Stomach smooth muscle (tissue), 2 donors: ENCODE measurements around the gene ATP1B3.
"Not testable (repeated sequence)": the region's sequence is repeated elsewhere in the genome, so short reads cannot be mapped to it uniquely, and the experiment has no call there.

ENCODE experiments used
- H3K27ac ChIP-seq: one replicate; pipeline ENCODE4 v1.7.0; 2013; ENCODE audit warnings: mild to moderate bottlenecking, low read length, inconsistent platforms
- H3K27me3 ChIP-seq, 2 donors: one replicate each; pipeline ENCODE4 v1.7.0; 2013; ENCODE audit warnings: low read length in 2 of 2; ENCODE audit not compliant: insufficient read depth in 2 of 2, control insufficient read depth in 1 of 2
- H3K36me3 ChIP-seq, 2 donors: one replicate each; pipeline ENCODE4 v1.7.0; 2013; ENCODE audit warnings: low read length in 2 of 2; ENCODE audit not compliant: control insufficient read depth in 2 of 2, insufficient read depth in 2 of 2
- H3K4me1 ChIP-seq: one replicate; pipeline ENCODE4 v1.7.0; 2013; ENCODE audit warnings: low read length; ENCODE audit not compliant: control insufficient read depth, insufficient read depth
- H3K4me3 ChIP-seq, 2 donors: one replicate each; pipeline ENCODE4 v1.7.0; 2013; ENCODE audit warnings: low read length in 2 of 2
- H3K9ac ChIP-seq, 2 donors: one replicate each; pipeline ENCODE4 v1.7.0; 2013; ENCODE audit warnings: low read length in 2 of 2, mild to moderate bottlenecking in 1 of 2
- H3K9me3 ChIP-seq, 2 donors: one replicate each; pipeline ENCODE4 v1.7.0; 2013; ENCODE audit warnings: low read length in 2 of 2; ENCODE audit not compliant: control insufficient read depth in 2 of 2
- donor health status: healthy.
- donor health status: Pancreatic carcinoma.

The ATP1B3 gene

GRCh38 chr3:141845407-141846049 is 30.9 kb upstream of the ATP1B3 start:
- no peak overlapping the region for H3K27ac ChIP-seq
- no peaks in the 10 kb centered on the region for H3K4me1 ChIP-seq
- H3K36me3 ChIP-seq, result no peaks in the 10 kb centered on the region
- H3K9me3 ChIP-seq, result peaks cover 0 to 5% of the 10 kb centered on the region in 2 donors
- H3K9ac ChIP-seq, result no peak overlapping the region
- no peaks in the 10 kb centered on the region for H3K27me3 ChIP-seq
- no peak overlapping the region for H3K4me3 ChIP-seq

GRCh38 chr3:141846050-141846433 is 30.4 kb upstream of the ATP1B3 start:
- H3K27ac ChIP-seq, result no peak overlapping the region

GRCh38 chr3:141848159-141848748 is 28.2 kb upstream of the ATP1B3 start:
- H3K9ac ChIP-seq, H3K4me3 ChIP-seq, H3K27me3 ChIP-seq, H3K9me3 ChIP-seq, H3K4me1 ChIP-seq, H3K36me3 ChIP-seq, H3K27ac ChIP-seq: not testable (repeated sequence)

More at GRCh38 chr3:141846050-141846433, 30.4 kb upstream of the ATP1B3 start:
- no peak overlapping the region for H3K4me3 ChIP-seq
- peaks cover 0 to 5% of the 10 kb centered on the region in 2 donors for H3K9me3 ChIP-seq
- no peak overlapping the region for H3K9ac ChIP-seq
- no peaks in the 10 kb centered on the region for H3K4me1 ChIP-seq
- no peaks in the 10 kb centered on the region for H3K36me3 ChIP-seq
- no peaks in the 10 kb centered on the region for H3K27me3 ChIP-seq

- Histone ChIP-seq H3K4me3 (no peak overlapping the region), H3K4me1 (no peaks in the 10 kb centered on the region), H3K9ac (no peak overlapping the region), H3K9me3 (peaks cover 0 to 5% of the 10 kb centered on the region in 2 donors), H3K36me3 (no peaks in the 10 kb centered on the region), H3K27ac (no peak overlapping the region), H3K27me3 (no peaks in the 10 kb centered on the region)
Measured at GRCh38 chr3:141849056-141849815, 27.2 kb upstream of the ATP1B3 start.

- no peaks in the 10 kb centered on the region for H3K9me3 ChIP-seq
- no peaks in the 10 kb centered on the region for H3K27me3 ChIP-seq
- H3K4me3 ChIP-seq, result no peak overlapping the region
- no peaks in the 10 kb centered on the region for H3K4me1 ChIP-seq
- H3K36me3 ChIP-seq, result no peaks in the 10 kb centered on the region
- no peak overlapping the region for H3K9ac ChIP-seq
- no peak overlapping the region for H3K27ac ChIP-seq
Measured at GRCh38 chr3:141851411-141851810, 25.0 kb upstream of the ATP1B3 start.

- no peak overlapping the region for H3K27ac ChIP-seq
- no peaks in the 10 kb centered on the region for H3K9me3 ChIP-seq
- H3K27me3 ChIP-seq, result no peaks in the 10 kb centered on the region
- no peaks in the 10 kb centered on the region for H3K4me1 ChIP-seq
- no peaks in the 10 kb centered on the region for H3K36me3 ChIP-seq
- no peak overlapping the region for H3K4me3 ChIP-seq
- no peak overlapping the region for H3K9ac ChIP-seq
Measured at GRCh38 chr3:141853081-141853601, 23.3 kb upstream of the ATP1B3 start.

GRCh38 chr3:141853629-141854168 is 22.7 kb upstream of the ATP1B3 start:
- Histone ChIP-seq H3K9me3 (no peaks in the 10 kb centered on the region), H3K9ac (no peak overlapping the region), H3K27me3 (no peaks in the 10 kb centered on the region), H3K27ac (no peak overlapping the region), H3K36me3 (no peaks in the 10 kb centered on the region), H3K4me3 (no peak overlapping the region), H3K4me1 (no peaks in the 10 kb centered on the region)

- no peaks in the 10 kb centered on the region for H3K9me3 ChIP-seq
Measured at GRCh38 chr3:141854599-141854998, 21.8 kb upstream of the ATP1B3 start.

GRCh38 chr3:141858312-141858711 is 18.1 kb upstream of the ATP1B3 start:
- Histone ChIP-seq H3K36me3 (no peaks in the 10 kb centered on the region), H3K9ac (no peak overlapping the region), H3K27me3 (no peaks in the 10 kb centered on the region), H3K9me3 (no peaks in the 10 kb centered on the region), H3K4me3 (no peak overlapping the region), H3K27ac (no peak overlapping the region), H3K4me1 (no peaks in the 10 kb centered on the region)

More at GRCh38 chr3:141854599-141854998, 21.8 kb upstream of the ATP1B3 start:
- no peaks in the 10 kb centered on the region for H3K36me3 ChIP-seq
- H3K27me3 ChIP-seq, result no peaks in the 10 kb centered on the region
- no peak overlapping the region for H3K4me3 ChIP-seq
- no peaks in the 10 kb centered on the region for H3K4me1 ChIP-seq
- H3K9ac ChIP-seq, result no peak overlapping the region
- H3K27ac ChIP-seq, result no peak overlapping the region

- H3K9me3 ChIP-seq, result no peaks in the 10 kb centered on the region
- H3K4me3 ChIP-seq, result no peak overlapping the region
- no peak overlapping the region for H3K27ac ChIP-seq
- no peaks in the 10 kb centered on the region for H3K36me3 ChIP-seq
- H3K4me1 ChIP-seq, result no peaks in the 10 kb centered on the region
- H3K9ac ChIP-seq, result no peak overlapping the region
- H3K27me3 ChIP-seq, result no peaks in the 10 kb centered on the region
Measured at GRCh38 chr3:141859651-141860050, 16.8 kb upstream of the ATP1B3 start.
